Pons (tissue), 1 donor: Measurements from ENCODE around the gene S100A7A.

ENCODE experiments used
- DNase-seq: peaks from one replicate; pipeline ENCODE4 v3.0.0-alpha.2; 2016; ENCODE audit warnings: low spot score

Gene S100A7A

DNA sequence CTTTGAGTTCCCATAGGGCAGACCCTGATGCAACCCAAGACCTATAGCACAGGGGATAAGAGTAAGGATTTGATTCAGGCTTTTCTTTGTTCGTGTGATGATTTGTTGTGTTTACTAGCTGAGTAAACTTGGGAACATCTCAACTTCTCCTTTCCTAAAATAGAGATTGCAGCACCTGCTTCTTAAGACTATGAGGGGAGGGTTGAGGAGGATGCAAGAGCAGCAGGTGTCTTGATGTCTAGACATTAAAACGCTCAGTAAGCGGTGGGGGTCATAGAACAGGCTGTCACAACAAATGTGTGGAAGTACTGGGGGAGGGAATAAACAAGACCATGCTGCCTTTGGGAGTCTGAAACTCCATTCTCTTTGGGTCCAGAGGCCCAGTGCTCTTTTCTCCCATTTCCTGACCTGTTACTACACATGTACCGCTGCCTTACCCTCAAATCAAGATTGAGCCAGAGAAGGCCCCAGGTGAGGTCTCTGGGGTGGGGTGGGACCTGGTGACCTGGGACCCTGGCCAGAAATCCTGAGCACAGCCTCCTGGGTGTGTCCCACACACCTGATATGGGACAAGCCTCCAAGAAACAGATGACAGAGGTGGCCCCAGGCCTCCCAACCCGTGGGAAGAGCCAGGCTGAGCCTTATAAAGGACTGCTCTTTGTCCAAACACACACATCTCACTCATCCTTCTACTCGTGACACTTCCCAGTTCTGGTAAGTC, at the start of gene S100A7A:
S100A7A (plus strand) TSS at position 671 of the 721 bp plus-strand sequence. CDS start 1,563 bp downstream, outside the sequence.
- DNase-seq, result no peak

DNA sequence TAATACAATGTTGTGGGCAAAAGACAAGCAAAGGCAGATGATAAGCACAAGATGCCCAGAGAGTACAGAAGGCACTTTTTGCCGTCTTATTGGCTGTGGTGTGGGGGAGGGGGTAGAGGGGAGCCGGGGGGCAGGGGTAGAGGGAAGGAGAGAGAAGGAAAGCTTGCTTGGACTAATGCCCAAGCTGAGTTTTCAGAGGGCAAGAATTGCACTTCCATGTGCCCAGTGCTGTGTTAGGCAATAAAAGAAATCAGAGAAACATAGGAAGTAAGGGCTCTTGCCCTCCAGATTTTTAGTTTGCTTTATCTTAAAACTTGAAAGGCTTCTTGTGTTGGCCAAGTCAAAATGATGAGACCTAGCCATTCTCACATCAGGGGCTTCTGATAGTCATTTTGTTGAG, 49.2 kb upstream of the S100A7A start:
- no peak for DNase-seq

- no peak for DNase-seq
Measured at GRCh38 chr1:153368495-153368894, 47.8 kb upstream of the S100A7A start.

GRCh38 chr1:153370146-153370545, 46.2 kb upstream of the S100A7A start:
- DNase-seq, result no peak

DNA sequence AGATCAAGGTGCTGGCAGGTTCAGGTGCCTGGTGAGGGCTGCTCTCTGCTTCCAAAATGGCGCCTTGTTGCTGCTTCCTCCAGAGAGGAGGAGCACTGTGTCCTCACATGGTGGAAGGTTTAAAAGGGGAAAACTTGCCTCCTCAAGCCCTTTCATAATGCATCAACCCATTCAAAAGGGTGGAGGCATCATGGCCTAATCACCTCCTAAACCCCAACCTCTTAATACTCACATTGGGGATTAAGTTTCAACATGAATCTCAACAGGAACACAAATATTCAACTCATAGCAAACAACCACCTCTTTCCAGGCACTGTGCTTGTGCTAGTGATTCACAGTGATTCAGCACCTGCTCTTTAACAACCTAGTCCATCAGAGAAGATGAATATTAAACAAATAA, 45.1 kb upstream of the S100A7A start:
- DNase-seq, result no peak

GRCh38 chr1:153372571-153372970, 43.7 kb upstream of the S100A7A start:
- no peak for DNase-seq

DNA sequence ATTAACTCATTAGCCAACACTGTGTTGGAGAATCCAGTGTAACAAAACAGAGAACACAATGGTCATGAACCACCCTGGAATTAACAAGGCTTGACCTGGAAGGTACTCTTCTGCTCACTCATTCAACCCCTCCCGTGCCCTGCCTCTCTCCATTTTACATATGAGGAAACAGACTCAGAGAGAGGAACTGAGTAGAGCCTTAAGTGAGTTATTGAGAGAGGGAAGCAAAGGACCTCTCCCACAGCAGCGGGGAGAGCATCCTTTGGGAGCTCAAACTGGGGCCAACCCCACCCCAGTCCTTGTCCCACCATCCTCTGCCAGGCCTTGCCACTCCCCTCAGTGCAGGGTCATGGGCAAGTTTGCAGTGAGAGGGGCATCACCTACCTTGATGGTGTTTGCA, 42.2 kb upstream of the S100A7A start:
- no peak for DNase-seq

- DNase-seq, result no peak
Measured at GRCh38 chr1:153375511-153375910, 40.8 kb upstream of the S100A7A start, which contains the start of gene S100A12. Gene S100A12 (minus strand): TSS chr1:153375621. CDS start chr1:153374592, 1,029 bp downstream.

DNA sequence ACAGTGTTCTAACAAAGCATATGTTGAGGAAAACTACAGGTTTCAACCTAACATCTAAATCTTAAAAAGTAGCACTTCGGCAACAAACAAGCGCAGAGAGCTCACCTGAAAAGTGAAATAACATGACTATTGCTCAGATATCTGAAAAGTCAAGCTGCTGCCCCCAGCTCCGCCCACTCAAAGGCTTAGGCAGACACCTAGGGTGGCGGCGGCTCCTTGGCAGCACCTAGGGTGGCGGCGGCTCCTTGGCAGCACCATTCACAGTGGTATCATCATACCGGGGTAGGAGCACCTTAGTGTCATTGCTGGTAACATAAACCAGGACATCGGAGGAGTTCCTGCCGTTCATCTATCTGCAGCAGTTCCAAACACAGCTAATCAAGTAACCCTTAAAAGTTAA, 36.7 kb upstream of the S100A7A start:
- no peak for DNase-seq

- DNase-seq, result no peak
Measured at GRCh38 chr1:153380711-153381110, 35.6 kb upstream of the S100A7A start.

DNA sequence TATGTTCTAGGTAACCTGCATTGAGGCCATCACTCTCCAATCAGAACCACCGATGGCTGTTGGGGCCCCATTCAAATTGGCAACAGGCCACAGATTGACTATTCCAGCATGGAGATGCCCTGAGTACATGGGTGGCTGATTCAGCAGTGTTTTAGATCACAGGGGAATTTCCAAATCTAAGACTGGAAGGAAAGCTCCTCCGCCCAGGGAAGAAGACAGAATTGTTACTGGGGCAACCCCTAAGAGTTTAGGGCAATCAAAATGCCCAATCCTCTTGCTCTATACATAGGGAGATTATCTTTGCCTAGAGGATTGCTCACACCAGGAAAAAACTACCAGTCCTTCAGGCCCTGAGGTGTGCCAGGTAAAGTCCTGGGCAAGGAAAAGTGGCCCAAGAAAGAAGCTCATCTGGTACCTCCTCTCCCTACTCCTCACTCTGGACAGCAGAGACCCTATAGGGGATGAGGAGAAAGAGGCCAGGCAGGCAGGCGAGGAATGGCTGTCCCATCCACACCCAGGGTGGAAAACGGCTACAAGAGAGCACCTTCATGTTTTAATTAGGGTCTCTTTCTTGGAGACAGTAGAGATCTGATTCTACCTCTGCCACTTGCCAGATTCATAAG, 31.3 kb upstream of the S100A7A start:
- no peak for DNase-seq

DNA sequence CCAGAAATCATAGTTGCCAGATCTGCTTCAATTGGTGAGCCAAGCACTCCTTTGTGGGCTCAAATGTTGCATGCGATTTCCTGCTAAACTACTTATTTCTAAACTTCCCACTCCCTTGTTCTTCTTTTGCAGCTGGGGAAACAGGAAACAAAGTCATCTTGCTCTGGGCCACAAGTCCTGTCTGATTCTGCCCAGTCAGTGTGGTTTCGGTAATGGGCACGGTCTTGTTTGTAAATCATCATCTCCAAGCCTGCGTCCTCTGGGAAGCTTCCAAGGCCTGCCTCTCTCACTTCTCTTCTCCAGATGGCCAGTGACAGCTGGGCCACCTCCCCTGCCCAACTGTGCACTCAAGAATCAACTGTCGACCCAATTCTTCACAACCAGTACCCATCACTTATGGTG, 29.8 kb upstream of the S100A7A start:
- peak; percentile 82 for DNase-seq

GRCh38 chr1:153387001-153387400, 29.3 kb upstream of the S100A7A start:
- DNase-seq, result no peak

DNA sequence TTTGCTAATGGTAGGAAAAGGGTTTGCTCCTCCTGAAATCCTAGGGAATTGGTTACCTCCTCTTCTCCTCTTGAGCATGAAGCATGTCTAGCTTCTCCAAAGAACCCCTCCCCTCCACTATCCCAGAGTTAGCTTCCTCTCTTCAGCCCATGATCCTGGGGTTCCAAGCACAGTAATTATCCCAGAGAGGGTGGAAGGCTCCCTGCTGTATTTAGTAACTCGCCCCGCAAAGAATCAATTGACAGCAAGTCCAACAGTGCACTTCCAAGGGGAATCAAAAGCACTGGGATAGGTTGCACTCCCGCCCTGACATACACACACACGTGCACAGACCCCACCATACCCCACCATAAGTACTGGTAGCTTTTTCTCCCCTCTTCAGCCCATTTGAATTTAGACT, 28.5 kb upstream of the S100A7A start:
- no peak for DNase-seq

- no peak for DNase-seq
Measured at GRCh38 chr1:153389401-153389800, 26.9 kb upstream of the S100A7A start.

DNA sequence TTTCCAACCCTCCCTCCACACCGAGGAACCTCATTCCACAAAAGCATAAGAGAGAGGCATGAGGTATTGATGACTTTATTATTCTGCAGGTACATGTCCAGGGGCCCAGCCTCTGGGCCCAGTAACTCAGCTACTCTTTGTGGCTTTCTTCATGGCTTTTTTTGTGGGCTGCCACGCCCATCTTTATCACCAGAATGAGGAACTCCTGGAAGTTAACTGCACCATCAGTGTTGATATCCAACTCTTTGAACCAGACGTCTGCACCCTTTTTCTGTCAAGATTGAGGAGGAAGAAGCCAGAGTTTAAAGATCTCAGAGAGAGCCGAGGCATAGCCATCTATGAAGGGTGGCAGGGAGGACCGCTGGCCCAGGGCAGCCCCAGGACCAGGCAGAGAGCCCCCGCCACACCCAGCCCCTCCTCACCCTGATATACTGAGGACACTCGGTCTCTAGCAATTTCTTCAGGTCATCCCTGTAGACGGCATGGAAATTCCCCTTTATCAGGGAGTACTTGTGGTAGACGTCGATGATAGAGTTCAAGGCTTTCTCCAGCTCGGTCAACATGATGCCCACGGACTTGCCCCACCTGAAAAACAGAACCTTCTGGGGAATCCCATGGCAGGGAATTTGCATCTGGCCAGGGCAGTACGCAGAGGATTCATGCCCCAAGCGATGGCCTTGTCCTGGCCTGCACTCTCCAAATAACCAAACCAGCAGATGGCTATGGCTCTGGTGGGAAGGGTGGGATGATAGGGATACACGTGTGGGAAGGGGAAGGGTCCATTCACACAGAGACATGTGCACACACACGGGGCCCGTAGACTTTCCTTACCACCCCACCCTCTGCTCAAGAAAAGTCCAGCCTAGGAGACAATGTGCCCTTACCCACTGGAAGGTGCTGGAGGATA, 26.1 kb upstream of the S100A7A start:
- DNase-seq, result no peak

- DNase-seq, result peak; percentile 45
Measured at GRCh38 chr1:153390938-153391710, 25.2 kb upstream of the S100A7A start, which contains the start of gene S100A8. Gene S100A8 (minus strand): TSS chr1:153391073. CDS start chr1:153390535, 538 bp downstream.

GRCh38 chr1:153392258-153392657, 24.1 kb upstream of the S100A7A start:
- no peak for DNase-seq

DNA sequence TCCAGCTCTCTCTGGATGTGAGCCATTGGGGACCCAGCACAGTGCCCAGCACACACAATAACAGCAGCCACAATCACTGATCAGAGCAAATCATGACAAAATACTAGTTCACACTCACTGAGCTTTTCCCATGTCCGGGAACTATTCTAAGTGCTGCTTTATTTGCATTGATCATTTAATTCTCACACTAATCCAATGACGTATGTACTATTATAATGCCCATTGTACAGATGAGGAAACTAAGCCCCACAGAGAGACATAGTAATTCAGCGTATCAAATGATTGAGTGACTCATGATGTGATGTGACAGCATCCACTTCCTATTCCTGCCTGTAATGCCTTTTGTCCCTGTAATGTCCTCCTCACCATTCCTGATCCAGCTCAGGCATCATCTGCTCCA, 23.5 kb upstream of the S100A7A start:
- no peak for DNase-seq

GRCh38 chr1:153393926-153394325, 22.4 kb upstream of the S100A7A start:
- DNase-seq, result no peak

DNA sequence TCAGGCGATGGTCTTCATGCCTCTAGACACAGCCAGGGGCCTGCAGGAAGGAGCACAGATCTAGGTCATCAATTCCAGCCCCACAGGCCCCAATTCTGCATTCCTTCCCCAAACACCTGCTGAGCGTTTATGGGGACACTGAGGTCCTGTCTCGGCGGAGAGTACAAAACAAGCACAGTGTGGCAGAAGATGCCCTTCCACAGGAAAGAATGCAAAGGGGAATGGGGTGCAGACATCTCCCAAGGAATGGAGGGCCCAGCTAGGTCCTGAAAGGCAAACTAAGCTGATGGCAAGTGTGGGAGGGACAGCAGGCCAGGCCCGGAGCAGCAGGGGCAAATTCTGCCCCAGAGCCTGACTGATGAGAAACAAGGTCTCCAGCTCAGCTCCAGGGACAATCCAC, 21.9 kb upstream of the S100A7A start:
- DNase-seq, result no peak
